IMR-90 (cell line): Measurements from ENCODE around the gene PEX7. TPM values are rescaled to one million over a fixed set of nuclear protein-coding genes. Genes with fewer than 3 reads are reported as not detected.

Experiments used
- ATAC-seq: fragments of 200-7000 bp; cut with Tn5 transposase; 2 replicates; pipeline ENCODE4 v1.9.1; 2020; ENCODE audit warnings: low read depth, mild to moderate bottlenecking, moderate library complexity
- BruUV-seq: library from RNA; stranded (reverse); fragments of 400-500 nt; replicated peaks from 2 replicates; lab custom pipeline; 2021; lab: Mats Ljungman, UMichigan
- CTCF ChIA-PET: fragments of 300-600 bp; formaldehyde crosslinking; extraction: SDS; loops from one replicate; lab custom pipeline; 2021; ENCODE audit warnings: antibody characterized with exemption; lab: Yijun Ruan, JAX
- POLR2A ChIA-PET: fragments of 300-600 bp; sonication (Branson Sonifier 250); formaldehyde crosslinking; loops from one replicate; lab custom pipeline; 2022; ENCODE audit warnings: antibody characterized with exemption; ENCODE audit not compliant: unreplicated experiment; lab: Charles Lee
- DNase-seq: peaks from one replicate; pipeline ENCODE4 v3.0.0; 2013
- H2AFZ ChIP-seq: replicated peaks from 2 replicates; pipeline ENCODE3; 2013; ENCODE audit warnings: low read length, mild to moderate bottlenecking; ENCODE audit not compliant: poor library complexity
- H2AK5ac ChIP-seq: 2 replicates; pipeline ENCODE4 v1.6.1; 2013; ENCODE audit warnings: low read depth, low read length, inconsistent platforms
- H2AK9ac ChIP-seq: replicated peaks from 2 replicates; pipeline ENCODE3; 2013; ENCODE audit warnings: mild to moderate bottlenecking, low read depth, low read length, moderate library complexity; ENCODE audit not compliant: poor library complexity
- H2BK120ac ChIP-seq: 2 replicates; pipeline ENCODE4 v1.6.1; 2013; ENCODE audit warnings: low read depth, low read length, inconsistent platforms
- H2BK15ac ChIP-seq: 3 replicates; pipeline ENCODE4 v1.6.1; 2013; ENCODE audit warnings: low read depth, low read length, inconsistent platforms
- H2BK20ac ChIP-seq: 2 replicates; pipeline ENCODE4 v1.6.1; 2013; ENCODE audit warnings: low read depth, mild to moderate bottlenecking, inconsistent platforms, low read length, moderate library complexity
- H2BK5ac ChIP-seq: 2 replicates; pipeline ENCODE4 v1.6.1; 2013; ENCODE audit warnings: mild to moderate bottlenecking, low read depth, low read length, inconsistent platforms; ENCODE audit not compliant: poor library complexity, severe bottlenecking
- H3K14ac ChIP-seq: replicated peaks from 2 replicates; pipeline ENCODE4 v1.6.1; 2013; ENCODE audit warnings: low read depth, low read length, inconsistent platforms
- H3K18ac ChIP-seq: 2 replicates; pipeline ENCODE4 v1.6.1; 2013; ENCODE audit warnings: low read depth, low read length, control low read depth
- H3K23ac ChIP-seq: 2 replicates; pipeline ENCODE4 v1.6.1; 2013; ENCODE audit warnings: low read depth, low read length, inconsistent platforms
- H3K27ac ChIP-seq: 2 replicates; pipeline ENCODE4 v1.5.1; 2013; ENCODE audit warnings: mild to moderate bottlenecking, control low read depth, low read length; ENCODE audit not compliant: insufficient read depth
- H3K27me3 ChIP-seq: 2 replicates; pipeline ENCODE4 v1.6.1; 2013; ENCODE audit warnings: low read length; ENCODE audit not compliant: control insufficient read depth, insufficient read depth
- H3K36me3 ChIP-seq: 2 replicates; pipeline ENCODE4 v1.6.1; 2013; ENCODE audit warnings: low read length, mixed read lengths; ENCODE audit not compliant: control insufficient read depth, insufficient read depth
- H3K4ac ChIP-seq: 2 replicates; pipeline ENCODE4 v1.6.1; 2013; ENCODE audit warnings: low read depth, low read length, inconsistent platforms
- H3K4me1 ChIP-seq: 2 replicates; pipeline ENCODE4 v1.6.1; 2013; ENCODE audit warnings: low read length, mixed read lengths; ENCODE audit not compliant: control insufficient read depth, insufficient read depth
- H3K4me2 ChIP-seq: 2 replicates; pipeline ENCODE4 v1.6.1; 2013; ENCODE audit warnings: low read depth, mild to moderate bottlenecking, control low read depth, low read length, moderate library complexity
- H3K4me3 ChIP-seq: 2 replicates; pipeline ENCODE4 v1.5.1; 2013; ENCODE audit warnings: low read depth, mild to moderate bottlenecking, control low read depth, low read length, moderate library complexity; ENCODE audit not compliant: insufficient read depth
- H3K56ac ChIP-seq: 2 replicates; pipeline ENCODE4 v1.6.1; 2013; ENCODE audit warnings: low read length, inconsistent platforms; ENCODE audit not compliant: insufficient read depth; ENCODE audit errors: extremely low read depth
- H3K79me1 ChIP-seq, 2 experiments: 2 replicates each; pipeline ENCODE4 v1.6.1; 2013; ENCODE audit warnings: low read length in 2 of 2, inconsistent platforms in 1 of 2, low read depth in 1 of 2
- H3K9ac ChIP-seq: 2 replicates; pipeline ENCODE4 v1.6.1; 2013; ENCODE audit warnings: low read depth, low read length, control low read depth
- H3K9me1 ChIP-seq: 2 replicates; pipeline ENCODE4 v1.6.1; 2013; ENCODE audit warnings: low read length, inconsistent platforms; ENCODE audit not compliant: insufficient read depth
- H3K9me3 ChIP-seq: 2 replicates; pipeline ENCODE4 v1.6.1; 2013; ENCODE audit warnings: low read length; ENCODE audit not compliant: control insufficient read depth, insufficient read depth
- H4K20me1 ChIP-seq: 2 replicates; pipeline ENCODE4 v1.6.1; 2013; ENCODE audit warnings: low read length, inconsistent platforms; ENCODE audit not compliant: insufficient read depth
- H4K5ac ChIP-seq: 2 replicates; pipeline ENCODE4 v1.6.1; 2013; ENCODE audit warnings: mild to moderate bottlenecking, low read depth, low read length, control low read depth
- H4K8ac ChIP-seq, 2 experiments: 2 replicates each; pipeline ENCODE4 v1.6.1; 2013; ENCODE audit warnings: low read depth in 2 of 2, low read length in 2 of 2, control low read depth in 1 of 2, inconsistent platforms in 1 of 2
- H4K91ac ChIP-seq: 2 replicates; pipeline ENCODE4 v1.6.1; 2013; ENCODE audit warnings: low read depth, low read length, inconsistent platforms; ENCODE audit not compliant: insufficient read depth
- BHLHE40 ChIP-seq: fragments of 150-350 bp; IDR thresholded peaks from 2 replicates; pipeline ENCODE4 v1.6.1; 2016; ENCODE audit warnings: mild to moderate bottlenecking, low read depth, low read length
- CEBPB ChIP-seq: IDR thresholded peaks from 2 replicates; pipeline ENCODE4 v1.6.1; 2012; ENCODE audit warnings: low read depth, low read length, improper control_type of control experiment
- CHD1 ChIP-seq: IDR thresholded peaks from 2 replicates; pipeline ENCODE4 v1.6.1; 2012; ENCODE audit warnings: low read depth, low read length, improper control_type of control experiment
- ELK1 ChIP-seq: fragments of 150-350 bp; IDR thresholded peaks from 2 replicates; pipeline ENCODE4 v1.6.1; 2016; ENCODE audit warnings: low read depth, mild to moderate bottlenecking, low read length, moderate library complexity, borderline replicate concordance
- FOS ChIP-seq: fragments of 150-350 bp; IDR thresholded peaks from 2 replicates; pipeline ENCODE4 v1.6.1; 2016; ENCODE audit warnings: low read depth, low read length
- MAFK ChIP-seq: IDR thresholded peaks from 2 replicates; pipeline ENCODE4 v1.6.1; 2012; ENCODE audit warnings: low read depth, low read length, improper control_type of control experiment
- MAZ ChIP-seq: IDR thresholded peaks from 2 replicates; pipeline ENCODE4 v1.6.1; 2012; ENCODE audit warnings: low read depth, mild to moderate bottlenecking, low read length, improper control_type of control experiment, moderate library complexity, borderline replicate concordance
- MXI1 ChIP-seq: IDR thresholded peaks from 2 replicates; pipeline ENCODE4 v1.6.1; 2012; ENCODE audit warnings: low read depth, mild to moderate bottlenecking, low read length, moderate library complexity, borderline replicate concordance
- NFE2L2 ChIP-seq: fragments of 150-350 bp; IDR thresholded peaks from 2 replicates; pipeline ENCODE4 v1.6.1; 2016; ENCODE audit warnings: low read depth, mild to moderate bottlenecking, low read length
- POLR2A ChIP-seq: IDR thresholded peaks from 2 replicates; pipeline ENCODE4 v1.6.1; 2012; ENCODE audit warnings: mild to moderate bottlenecking, low read depth, low read length
- RCOR1 ChIP-seq: IDR thresholded peaks from 2 replicates; pipeline ENCODE4 v1.6.1; 2012; ENCODE audit warnings: mild to moderate bottlenecking, low read length, improper control_type of control experiment; ENCODE audit not compliant: insufficient replicate concordance
- RFX5 ChIP-seq: IDR thresholded peaks from 2 replicates; pipeline ENCODE4 v1.8.0; 2012; ENCODE audit warnings: low read depth, mild to moderate bottlenecking, low read length, moderate library complexity
- SMC3 ChIP-seq: fragments of 150-350 bp; IDR thresholded peaks from 2 replicates; pipeline ENCODE4 v1.6.1; 2016; ENCODE audit warnings: low read depth, mild to moderate bottlenecking, antibody characterized with exemption, low read length, moderate library complexity
- WGBS, 2 experiments: methylation state at CpG; one replicate each; pipeline versions ENCODE4 v1.1.5 to v1.1.7; 2013; ENCODE audit warnings: missing lambda C conversion rate in 2 of 2; ENCODE audit not compliant: insufficient read length in 1 of 2; ENCODE audit errors: extremely low coverage in 2 of 2; 5-methylcytosine and 5-hydroxymethylcytosine counted together
- dilution Hi-C: fragments of 300-500 bp; cut with HindIII; formaldehyde crosslinking; loops from one replicate; pipeline ENCODE4 v1.14.3; 2018; ENCODE audit warnings: low sequenced_read_pairs; ENCODE audit not compliant: unreplicated experiment
- in situ Hi-C: fragments of 300-500 bp; cut with MboI; formaldehyde crosslinking; loops from 3 replicates; pipeline ENCODE4 v1.14.3; 2019; ENCODE audit warnings: low sequenced_read_pairs, inconsistent platforms, mixed read lengths
- intact Hi-C: fragments of 100-400 bp; cut with micrococcal nuclease; formaldehyde crosslinking; loops from 2 replicates; pipeline ENCODE4 v1.10.0; 2022
- polyA plus RNA-seq, 3 experiments: library from polyadenylated mRNA; depleted of rRNA; stranded (reverse); fragments of >200 nt; gene quantifications; 2 replicates each; pipeline ENCODE4 v1.2.3, GENCODE V29; 2012; ENCODE audit warnings: low replicate concordance in 1 of 3
- total RNA-seq: library from RNA; depleted of rRNA; stranded (reverse); fragments of >200 nt; gene quantifications from 2 replicates; pipeline ENCODE4 v1.2.3, GENCODE V29; 2012
- TF ChIP-seq, protein P1 (sequence below): conservative IDR thresholded peaks from 2 replicates; pipeline ENCODE4 v1.5.1; 2012; ENCODE audit warnings: mild to moderate bottlenecking, low read depth, low read length, improper control_type of control experiment

PEX7 gene
- total and polyA plus RNA-seq, 2 of the 4 experiments (the other 2 are of a cell fraction), result 5.4 to 7.0 TPM

GRCh38 chr6:136803608-136804007 lies 18.8 kb upstream of the PEX7 start:
- ATAC-seq (no peak), DNase-seq (no peak)
- Histone ChIP-seq H3K14ac (no peak overlapping the region), H2BK20ac (no peak overlapping the region), H3K23ac (no peak overlapping the region), H4K8ac (no peak overlapping the region), H3K4me2 (no peak overlapping the region), H4K91ac (no peak overlapping the region), H3K9me1 (no peaks in the 10 kb centered on the region), H3K79me1 (no peaks in the 10 kb centered on the region), H3K9me3 (no peaks in the 10 kb centered on the region), H2BK120ac (no peak overlapping the region), H2AK9ac (no peak overlapping the region), H2BK5ac (no peak overlapping the region), H3K4ac (no peak overlapping the region), H3K56ac (no peak overlapping the region), H3K4me3 (no peak overlapping the region), H3K36me3 (no peaks in the 10 kb centered on the region), H2BK15ac (no peak overlapping the region), H4K5ac (no peak overlapping the region), H2AFZ (no peak overlapping the region), H3K27me3 (no peaks in the 10 kb centered on the region), H4K20me1 (no peaks in the 10 kb centered on the region), H2AK5ac (no peak overlapping the region), H3K4me1 (no peaks in the 10 kb centered on the region), H3K9ac (no peak overlapping the region), H3K18ac (no peak overlapping the region), H3K27ac (no peak overlapping the region)
- TF ChIP-seq RFX5 (no peak), NFE2L2 (no peak), MAFK (no peak), POLR2A (no peak), CHD1 (no peak), SMC3 (no peak), CEBPB (no peak), BHLHE40 (no peak), MXI1 (no peak), FOS (no peak), RCOR1 (no peak), MAZ (no peak), ELK1 (no peak)
- TF ChIP-seq, protein P1, sequence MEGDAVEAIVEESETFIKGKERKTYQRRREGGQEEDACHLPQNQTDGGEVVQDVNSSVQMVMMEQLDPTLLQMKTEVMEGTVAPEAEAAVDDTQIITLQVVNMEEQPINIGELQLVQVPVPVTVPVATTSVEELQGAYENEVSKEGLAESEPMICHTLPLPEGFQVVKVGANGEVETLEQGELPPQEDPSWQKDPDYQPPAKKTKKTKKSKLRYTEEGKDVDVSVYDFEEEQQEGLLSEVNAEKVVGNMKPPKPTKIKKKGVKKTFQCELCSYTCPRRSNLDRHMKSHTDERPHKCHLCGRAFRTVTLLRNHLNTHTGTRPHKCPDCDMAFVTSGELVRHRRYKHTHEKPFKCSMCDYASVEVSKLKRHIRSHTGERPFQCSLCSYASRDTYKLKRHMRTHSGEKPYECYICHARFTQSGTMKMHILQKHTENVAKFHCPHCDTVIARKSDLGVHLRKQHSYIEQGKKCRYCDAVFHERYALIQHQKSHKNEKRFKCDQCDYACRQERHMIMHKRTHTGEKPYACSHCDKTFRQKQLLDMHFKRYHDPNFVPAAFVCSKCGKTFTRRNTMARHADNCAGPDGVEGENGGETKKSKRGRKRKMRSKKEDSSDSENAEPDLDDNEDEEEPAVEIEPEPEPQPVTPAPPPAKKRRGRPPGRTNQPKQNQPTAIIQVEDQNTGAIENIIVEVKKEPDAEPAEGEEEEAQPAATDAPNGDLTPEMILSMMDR, result no peak
- in situ Hi-C loops (no loop called here), intact Hi-C loops (no loop called here), dilution Hi-C loops (no loop called here)
- WGBS, 2 experiments, result no CpG with 5 or more reads among the region's 1 CpG
- ChIA-PET POLR2A (no interaction called here), CTCF (interaction anchor here (1.2 kb wide), 1 partner anchor 11 kb away, joined by 3 read pairs; the partner anchor contains the start of gene MAP3K5)
- no TSS peak for BruUV-seq
